OCI-LY7 (cell line): ENCODE results near the gene TESK1.

Experiments
- CTCF ChIP-seq: fragments of 200-600 bp; sonication (generic); conservative IDR thresholded peaks from 2 replicates; pipeline ENCODE4 v1.5.1; 2014; ENCODE audit warnings: mild to moderate bottlenecking, antibody characterized with exemption, low read length, moderate library complexity, mixed read lengths
- EZH2phosphoT487 ChIP-seq: fragments of 200-600 bp; sonication (generic); IDR thresholded peaks from 2 replicates; pipeline ENCODE4 v1.6.1; 2018; ENCODE audit warnings: low read depth, borderline replicate concordance, mild to moderate bottlenecking, mixed run types, antibody characterized with exemption, low read length, moderate library complexity, mixed read lengths

DNA sequence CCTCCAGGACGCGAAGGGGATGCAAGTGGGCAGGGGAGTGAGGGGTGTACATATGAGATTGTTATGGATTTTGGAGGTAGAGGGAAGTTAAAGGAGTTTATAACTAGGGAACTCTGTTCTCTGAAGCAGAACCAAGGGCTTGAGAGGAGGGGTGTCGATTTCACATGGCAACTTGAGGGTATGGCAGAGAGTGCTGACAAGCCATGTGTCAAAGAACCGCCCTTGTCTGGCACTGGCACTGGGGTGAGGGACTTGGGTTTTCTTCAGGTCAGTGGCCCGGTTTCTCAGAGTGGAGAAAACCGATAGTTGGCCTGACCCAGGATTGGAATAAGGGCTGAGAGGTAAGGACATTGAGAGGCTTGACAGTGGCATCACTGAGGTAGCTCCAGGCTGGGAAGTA is 47.7 kb upstream of the TESK1 start:
- TF ChIP-seq CTCF (no peak), EZH2phosphoT487 (no peak)
